Hematopoietic multipotent progenitor cell treated with erythropoietin and hydrocortisone succinate and interleukin-3 and kit ligand, for 6 days (in vitro differentiated cells): ENCODE results near the gene PHF10.
A peak's percentile ranks its signal among the peaks of the same experiment; 100 is the strongest.

Experiments used
- DNase-seq: peaks from one replicate; pipeline ENCODE4 v3.0.0-alpha.2; 2015

The PHF10 gene

GRCh38 chr6:169722362-169723199, 1.7 kb downstream of the PHF10 start:
- DNase-seq = peak; percentile 67

- DNase-seq = peak; percentile 44
These were observed 4.0 kb downstream of the PHF10 start for GRCh38 chr6:169720207-169720855.

- DNase-seq = no peak
These were observed 5.2 kb downstream of the PHF10 start for GRCh38 chr6:169719117-169719516.

- DNase-seq = no peak
These were observed 9.7 kb downstream of the PHF10 start for GRCh38 chr6:169714595-169714994.

- DNase-seq = no peak
These were observed 10.1 kb downstream of the PHF10 start for GRCh38 chr6:169714178-169714577.

- DNase-seq = no peak
These were observed 14.3 kb downstream of the PHF10 start for GRCh38 chr6:169710009-169710408.

GRCh38 chr6:169709293-169709692, 15.0 kb downstream of the PHF10 start:
- DNase-seq = no peak

- DNase-seq = peak; percentile 78
These were observed 16.5 kb downstream of the PHF10 start for GRCh38 chr6:169707772-169708171.

GRCh38 chr6:169702840-169703246, 21.5 kb downstream of the PHF10 start:
- no peak for DNase-seq

- DNase-seq = peak; percentile 98
These were observed 22.1 kb downstream of the PHF10 start, which contains the start of the genes C6orf120 and WDR27 for GRCh38 chr6:169701954-169702839. Gene C6orf120 (plus strand): TSS chr6:169702126. CDS start chr6:169702460, 334 bp downstream. Gene WDR27 (minus strand): TSS chr6:169702029. CDS start chr6:169689005, 13,024 bp downstream.

- peak; percentile 60 for DNase-seq
These were observed 22.9 kb downstream of the PHF10 start for GRCh38 chr6:169701311-169701953.

- DNase-seq = peak; percentile 28
These were observed 24.0 kb downstream of the PHF10 start for GRCh38 chr6:169700296-169700695.

GRCh38 chr6:169697115-169697514, 27.2 kb downstream of the PHF10 start:
- peak; percentile 16 for DNase-seq

- no peak for DNase-seq
These were observed 29.2 kb downstream of the PHF10 start for GRCh38 chr6:169695131-169695530.

GRCh38 chr6:169692516-169692915, 31.8 kb downstream of the PHF10 start:
- DNase-seq = no peak

GRCh38 chr6:169691260-169691659, 33.0 kb downstream of the PHF10 start:
- DNase-seq = no peak

- DNase-seq = no peak
These were observed 35.0 kb downstream of the PHF10 start for GRCh38 chr6:169689287-169689686.

GRCh38 chr6:169685860-169686259, 38.4 kb downstream of the PHF10 start:
- DNase-seq = no peak

GRCh38 chr6:169684056-169684455, 40.2 kb downstream of the PHF10 start:
- no peak for DNase-seq

GRCh38 chr6:169678342-169678741, 46.0 kb downstream of the PHF10 start:
- no peak for DNase-seq

- no peak for DNase-seq
These were observed 47.2 kb downstream of the PHF10 start for GRCh38 chr6:169677096-169677495.

- DNase-seq = no peak
These were observed 49.3 kb downstream of the PHF10 start for GRCh38 chr6:169675011-169675410.

GRCh38 chr6:169671563-169671962, 52.7 kb downstream of the PHF10 start:
- DNase-seq = no peak
